Osteoblast (primary cell): ENCODE results near the gene NRARP. TPM values are rescaled to one million over a fixed set of nuclear protein-coding genes. Genes with fewer than 3 reads are reported as not detected.

Experiments used
- DNase-seq: peaks from one replicate; pipeline ENCODE4 v3.0.0; 2011; ENCODE audit warnings: low spot score, mixed read lengths; ENCODE audit not compliant: insufficient read length; ENCODE audit errors: missing footprints
- H2AFZ ChIP-seq: 2 replicates; pipeline ENCODE4 v1.6.0; 2011; ENCODE audit warnings: mild to moderate bottlenecking, low read length
- H3K27ac ChIP-seq: 2 replicates; pipeline ENCODE4 v1.5.1; 2011; ENCODE audit warnings: mild to moderate bottlenecking, low read depth, low read length, moderate library complexity
- H3K27me3 ChIP-seq: 2 replicates; pipeline ENCODE4 v1.6.0; 2012; ENCODE audit warnings: mild to moderate bottlenecking, control low read depth, inconsistent platforms, low read length, moderate library complexity; ENCODE audit not compliant: insufficient read depth
- H3K36me3 ChIP-seq: 2 replicates; pipeline ENCODE4 v1.5.1; 2011; ENCODE audit warnings: mild to moderate bottlenecking, low read length, control low read depth, moderate library complexity; ENCODE audit not compliant: insufficient read depth
- H3K4me1 ChIP-seq: 2 replicates; pipeline ENCODE4 v1.5.1; 2011; ENCODE audit warnings: mild to moderate bottlenecking, low read length, control low read depth, moderate library complexity; ENCODE audit not compliant: insufficient read depth
- H3K4me2 ChIP-seq: 2 replicates; pipeline ENCODE4 v1.6.0; 2011; ENCODE audit warnings: mild to moderate bottlenecking, low read length; ENCODE audit not compliant: insufficient read depth
- H3K4me3 ChIP-seq: fragments of 200-600 bp; sonication (generic); 3 replicates; pipeline ENCODE4 v1.5.1; 2012; ENCODE audit warnings: mild to moderate bottlenecking, low read length, inconsistent platforms; ENCODE audit not compliant: insufficient read depth
- H3K79me2 ChIP-seq: 2 replicates; pipeline ENCODE4 v1.6.0; 2012; ENCODE audit warnings: mild to moderate bottlenecking, low read length, control low read depth, inconsistent platforms; ENCODE audit not compliant: insufficient read depth
- H3K9me3 ChIP-seq: 2 replicates; pipeline ENCODE4 v1.5.1; 2011; ENCODE audit warnings: low read depth, low read length, control low read depth
- H4K20me1 ChIP-seq: 2 replicates; pipeline ENCODE4 v1.6.0; 2012; ENCODE audit warnings: mild to moderate bottlenecking, low read length, control low read depth; ENCODE audit not compliant: insufficient read depth
- total RNA-seq: library from RNA; depleted of rRNA; stranded (reverse); fragments of >200 nt; gene quantifications from 2 replicates; pipeline ENCODE4 v1.2.3, GENCODE V29; 2012
- TF ChIP-seq, protein P1 (sequence below): IDR thresholded peaks from 2 replicates; pipeline ENCODE4 v1.5.1; 2011; ENCODE audit warnings: mild to moderate bottlenecking, low read depth, low read length, moderate library complexity; ENCODE audit errors: extremely low read depth

NRARP gene
- total RNA-seq, 1 donor: under 0.01 TPM

DNA sequence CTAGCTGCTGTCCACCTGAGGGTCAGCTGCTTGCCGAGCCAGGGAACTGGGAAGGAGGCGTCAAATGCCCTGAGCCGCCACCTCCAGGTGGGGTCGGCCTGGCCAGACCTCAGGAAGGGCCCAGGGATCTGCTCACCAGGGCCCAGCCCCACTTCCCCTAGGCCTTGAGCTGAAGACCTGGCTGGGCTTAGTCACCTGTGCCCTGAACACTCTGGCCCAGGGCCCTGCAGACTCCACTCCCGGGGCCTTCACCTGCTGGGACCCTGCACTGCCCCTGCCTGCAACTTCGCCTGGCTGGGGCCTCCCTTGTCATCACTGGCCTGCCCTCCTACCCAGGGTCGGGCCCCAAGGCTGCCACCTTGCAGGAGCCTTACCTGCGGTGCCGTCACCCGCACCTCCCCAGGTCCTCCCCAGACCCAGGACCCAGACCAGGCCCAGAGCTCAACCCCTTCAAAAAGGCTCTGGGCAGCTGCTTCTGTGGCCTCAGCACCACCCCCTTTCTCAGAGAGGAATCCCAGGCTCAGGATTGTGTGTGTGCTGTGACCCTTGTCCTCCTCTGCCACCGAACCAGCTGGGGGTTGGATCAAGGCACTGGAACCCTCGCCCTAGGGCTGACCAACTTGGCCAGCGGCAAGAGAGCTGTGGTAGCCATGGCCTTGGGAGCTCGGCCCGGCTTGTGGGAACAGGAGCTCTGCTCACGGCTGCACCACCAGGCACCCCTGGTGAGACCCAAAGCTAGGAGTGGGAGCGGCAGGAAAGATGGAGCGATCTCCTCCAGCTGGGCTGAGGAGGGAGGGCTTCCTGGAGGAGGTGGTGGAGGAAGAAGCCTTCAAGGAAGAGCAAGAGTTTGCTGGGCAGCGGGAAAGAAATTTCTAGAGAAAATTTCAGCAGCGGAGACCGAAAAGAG is 48.1 kb downstream of the NRARP start:
- Histone ChIP-seq H3K9me3 (no peaks in the 10 kb centered on the region), H3K27me3 (peaks cover 5% of the 10 kb centered on the region), H3K36me3 (peaks cover 15% of the 10 kb centered on the region), H3K79me2 (peaks cover 26% of the 10 kb centered on the region), H3K4me1 (peaks cover 13% of the 10 kb centered on the region), H4K20me1 (peaks cover 14% of the 10 kb centered on the region), H2AFZ (peak overlapping the region; percentile 88), H3K4me3 (peak overlapping the region; percentile 90), H3K27ac (no peak overlapping the region), H3K4me2 (peak overlapping the region; percentile 89)
- TF ChIP-seq, protein P1, sequence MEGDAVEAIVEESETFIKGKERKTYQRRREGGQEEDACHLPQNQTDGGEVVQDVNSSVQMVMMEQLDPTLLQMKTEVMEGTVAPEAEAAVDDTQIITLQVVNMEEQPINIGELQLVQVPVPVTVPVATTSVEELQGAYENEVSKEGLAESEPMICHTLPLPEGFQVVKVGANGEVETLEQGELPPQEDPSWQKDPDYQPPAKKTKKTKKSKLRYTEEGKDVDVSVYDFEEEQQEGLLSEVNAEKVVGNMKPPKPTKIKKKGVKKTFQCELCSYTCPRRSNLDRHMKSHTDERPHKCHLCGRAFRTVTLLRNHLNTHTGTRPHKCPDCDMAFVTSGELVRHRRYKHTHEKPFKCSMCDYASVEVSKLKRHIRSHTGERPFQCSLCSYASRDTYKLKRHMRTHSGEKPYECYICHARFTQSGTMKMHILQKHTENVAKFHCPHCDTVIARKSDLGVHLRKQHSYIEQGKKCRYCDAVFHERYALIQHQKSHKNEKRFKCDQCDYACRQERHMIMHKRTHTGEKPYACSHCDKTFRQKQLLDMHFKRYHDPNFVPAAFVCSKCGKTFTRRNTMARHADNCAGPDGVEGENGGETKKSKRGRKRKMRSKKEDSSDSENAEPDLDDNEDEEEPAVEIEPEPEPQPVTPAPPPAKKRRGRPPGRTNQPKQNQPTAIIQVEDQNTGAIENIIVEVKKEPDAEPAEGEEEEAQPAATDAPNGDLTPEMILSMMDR: no peak
- DNase-seq: peak; percentile 92

DNA sequence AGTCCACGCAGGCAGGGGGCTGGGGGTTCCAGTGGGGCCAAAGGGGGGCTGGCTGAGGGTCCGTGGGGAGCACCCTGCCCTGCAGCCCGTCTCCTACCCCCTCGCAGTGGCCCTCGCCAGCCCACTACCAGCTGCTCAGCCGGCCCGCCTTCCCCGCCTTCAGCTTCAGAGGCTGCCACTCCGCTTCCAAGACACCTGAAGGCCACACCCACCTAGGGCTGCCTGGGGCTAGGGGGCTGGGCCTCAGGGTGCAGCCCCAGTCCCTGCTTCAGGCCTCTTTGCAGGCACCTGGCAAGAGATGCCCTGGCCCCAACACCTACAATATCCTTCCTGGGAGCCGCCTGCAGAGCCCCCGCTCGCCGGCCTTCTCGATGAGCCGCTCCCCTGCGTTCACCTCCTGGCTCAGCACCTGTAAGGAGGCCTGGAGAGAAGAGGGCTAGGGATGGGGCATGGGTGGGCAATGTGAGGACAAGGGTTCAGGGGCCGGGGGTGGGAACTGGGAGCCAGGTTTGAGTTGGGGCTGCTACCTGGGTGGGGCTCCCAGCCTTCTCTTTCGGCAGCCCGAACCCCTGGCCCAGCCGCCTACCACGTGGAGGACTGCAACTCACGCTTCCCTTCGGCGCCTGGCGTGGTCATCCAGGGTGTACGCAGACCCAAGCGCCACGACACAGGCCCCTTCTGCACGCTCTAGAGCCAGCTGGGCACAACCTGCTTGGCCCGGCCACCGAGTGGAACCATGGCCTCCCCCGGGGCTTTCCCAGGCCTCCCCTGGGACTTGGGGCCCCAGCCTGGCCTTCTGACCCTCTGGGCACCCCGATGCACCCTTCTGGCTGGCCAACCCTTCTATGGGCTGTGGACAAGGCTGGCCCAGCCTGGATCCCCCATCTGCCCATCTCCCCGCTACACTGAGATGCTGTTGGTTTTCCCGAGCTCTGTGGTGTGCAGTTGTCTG is 49.2 kb downstream of the NRARP start:
- Histone ChIP-seq H3K9me3 (no peaks in the 10 kb centered on the region), H3K4me1 (peaks cover 13% of the 10 kb centered on the region), H3K27ac (no peak overlapping the region), H4K20me1 (peaks cover 14% of the 10 kb centered on the region), H3K4me2 (no peak overlapping the region), H3K36me3 (peaks cover 7% of the 10 kb centered on the region), H3K79me2 (peaks cover 19% of the 10 kb centered on the region), H3K4me3 (no peak overlapping the region), H2AFZ (no peak overlapping the region), H3K27me3 (peaks cover 5% of the 10 kb centered on the region)
- peak; percentile 83 for DNase-seq
- TF ChIP-seq, protein P1: no peak

DNA sequence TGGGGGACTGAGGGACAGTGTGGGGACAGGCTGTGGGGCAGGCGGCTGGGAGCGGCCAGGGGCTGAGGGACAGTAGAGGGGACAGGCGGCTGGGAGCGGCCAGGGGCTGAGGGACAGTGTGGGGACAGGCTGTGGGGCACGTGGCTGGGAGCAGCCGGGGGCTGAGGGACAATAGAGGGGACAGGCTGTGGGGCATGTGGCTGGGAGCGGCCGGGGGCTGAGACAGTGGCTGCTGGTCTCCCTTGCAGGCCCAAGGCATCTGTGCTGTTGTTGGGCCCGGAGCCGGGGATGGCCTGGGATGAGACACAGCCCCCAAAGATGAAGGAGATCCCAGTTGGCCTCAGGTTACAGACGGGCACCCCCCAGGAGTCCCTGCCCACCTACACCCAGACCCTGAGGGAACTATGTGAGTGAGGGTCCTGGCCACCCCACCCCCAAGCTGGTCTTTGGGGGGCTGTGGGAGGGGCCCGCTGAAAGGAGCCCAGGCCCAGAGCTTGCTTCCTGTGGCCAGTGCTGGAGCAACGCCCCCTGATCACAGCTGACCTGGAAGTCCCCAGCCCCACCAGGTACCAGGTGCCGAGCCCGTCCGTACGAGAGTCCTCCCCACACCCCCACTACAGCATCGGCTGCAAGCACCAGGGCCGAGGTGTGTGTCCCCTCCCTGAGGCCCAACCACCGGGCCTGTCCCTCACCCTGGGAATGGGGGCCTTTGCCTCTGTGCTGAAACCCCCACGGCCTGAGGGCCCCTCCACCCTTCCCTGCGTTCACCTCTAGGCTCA is 50.4 kb downstream of the NRARP start:
- H3K4me2 ChIP-seq: no peak overlapping the region
- H3K9me3 ChIP-seq: no peaks in the 10 kb centered on the region
- peaks cover 5% of the 10 kb centered on the region for H3K27me3 ChIP-seq
- TF ChIP-seq, protein P1: no peak
- H3K79me2 ChIP-seq: peaks cover 14% of the 10 kb centered on the region
- no peak overlapping the region for H2AFZ ChIP-seq
- peaks cover 13% of the 10 kb centered on the region for H3K4me1 ChIP-seq
- no peak overlapping the region for H3K4me3 ChIP-seq
- H3K36me3 ChIP-seq: peaks cover 3% of the 10 kb centered on the region
- no peak overlapping the region for H3K27ac ChIP-seq
- DNase-seq: peak; percentile 88
- peaks cover 10% of the 10 kb centered on the region for H4K20me1 ChIP-seq
